Breast epithelium (tissue), 4 donors: ENCODE results near the gene EFNA5. TPM values are rescaled to one million over a fixed set of nuclear protein-coding genes. Genes with fewer than 3 reads are reported as not detected.

ENCODE experiments used
- DNase-seq, 2 donors: peaks; one replicate each; pipeline ENCODE4 v3.0.0-alpha.2; 2019; ENCODE audit warnings: low spot score in 2 of 2
- H3K27ac ChIP-seq, 2 donors: fragments of 200-600 bp; sonication (generic) in 1 of 2; one replicate each; pipeline ENCODE4 v1.5.1; 2016 to 2019; ENCODE audit warnings: mild to moderate bottlenecking in 1 of 2
- H3K27me3 ChIP-seq, 2 donors: fragments of 200-600 bp; sonication (generic) in 1 of 2; one replicate each; pipeline versions ENCODE4 v1.5.1 to v1.6.0; 2017 to 2019; ENCODE audit warnings: control low read depth in 1 of 2, mild to moderate bottlenecking in 1 of 2
- H3K36me3 ChIP-seq: fragments of 200-600 bp; one replicate; pipeline ENCODE4 v1.5.1; 2019
- H3K4me1 ChIP-seq, 2 donors: fragments of 200-600 bp; sonication (generic); one replicate each; pipeline ENCODE4 v1.5.1; 2016 to 2019; ENCODE audit warnings: control low read depth in 1 of 2
- H3K4me3 ChIP-seq, 3 donors: fragments of 200-600 bp; sonication (generic); 1 replicate in 2 of 3; 2 replicates in 1 of 3; pipeline ENCODE4 v1.5.1; 2016 to 2019; ENCODE audit warnings: mild to moderate bottlenecking in 3 of 3, moderate library complexity in 2 of 3
- H3K9me3 ChIP-seq, 2 donors: fragments of 200-600 bp; sonication (generic) in 1 of 2; one replicate each; pipeline ENCODE4 v1.5.1; 2016 to 2019; ENCODE audit warnings: control low read depth in 1 of 2
- CTCF ChIP-seq, 3 donors: fragments of 450-650 bp; IDR thresholded peaks; one replicate each; pipeline ENCODE4 v1.5.1; 2016 to 2017; ENCODE audit warnings: antibody characterized with exemption in 3 of 3, mild to moderate bottlenecking in 3 of 3, moderate library complexity in 3 of 3
- POLR2A ChIP-seq: fragments of 450-650 bp; IDR thresholded peaks from one replicate; pipeline ENCODE4 v1.6.1; 2016; ENCODE audit warnings: antibody characterized with exemption, mild to moderate bottlenecking, moderate library complexity
- POLR2AphosphoS5 ChIP-seq, 3 donors: sonication (generic); formaldehyde crosslinking; IDR thresholded peaks; one replicate each; pipeline ENCODE4 v1.6.1; 2017; ENCODE audit warnings: antibody characterized with exemption in 3 of 3
- intact Hi-C: fragments of 100-400 bp; cut with DNase I; formaldehyde crosslinking; loops from one replicate; pipeline ENCODE4 v1.15.1; 2023; ENCODE audit warnings: low total_unique reads
- total RNA-seq, 3 donors: library from RNA; depleted of rRNA; stranded (reverse); fragments of >200 nt; gene quantifications; one replicate each; pipeline ENCODE4 v1.1.0, GENCODE V29; 2016

EFNA5 gene
- total RNA-seq, 3 donors from 2014 or later, result 12.1 to 34.2 (median 12.3) TPM

GRCh38 chr5:107418902-107419301, 251.8 kb downstream of the EFNA5 start:
- Histone ChIP-seq H3K36me3 (no peaks in the 10 kb centered on the region), H3K9me3 (no peaks in the 10 kb centered on the region), H3K27ac (no peak overlapping the region), H3K4me1 (no peaks in the 10 kb centered on the region), H3K4me3 (no peak overlapping the region), H3K27me3 (no peaks in the 10 kb centered on the region)
- intact Hi-C loops, result no loop called here
- no peak for TF ChIP-seq POLR2AphosphoS5 (IDR thresholded peaks at IDR 0.05)
- TF ChIP-seq POLR2A, result no peak
- TF ChIP-seq CTCF (IDR thresholded peaks at IDR 0.05), result no peak
- DNase-seq, result no peak

GRCh38 chr5:107418071-107418470, 252.7 kb downstream of the EFNA5 start:
- DNase-seq, result no peak
- H3K27ac ChIP-seq, result no peak overlapping the region
- no peaks in the 10 kb centered on the region for H3K36me3 ChIP-seq
- intact Hi-C loops, result no loop called here
- no peak overlapping the region for H3K4me3 ChIP-seq
- H3K4me1 ChIP-seq, result no peaks in the 10 kb centered on the region
- no peaks in the 10 kb centered on the region for H3K9me3 ChIP-seq
- no peak for TF ChIP-seq POLR2A
- no peak for TF ChIP-seq CTCF (IDR thresholded peaks at IDR 0.05)
- TF ChIP-seq POLR2AphosphoS5 (IDR thresholded peaks at IDR 0.05), result no peak
- H3K27me3 ChIP-seq, result no peaks in the 10 kb centered on the region

- H3K27me3 ChIP-seq, result no peaks in the 10 kb centered on the region
- H3K36me3 ChIP-seq, result no peaks in the 10 kb centered on the region
- no peak overlapping the region for H3K27ac ChIP-seq
- intact Hi-C loops, result no loop called here
- H3K9me3 ChIP-seq, result no peaks in the 10 kb centered on the region
- H3K4me1 ChIP-seq, result no peaks in the 10 kb centered on the region
- TF ChIP-seq CTCF (IDR thresholded peaks at IDR 0.05), result no peak
- no peak for TF ChIP-seq POLR2AphosphoS5 (IDR thresholded peaks at IDR 0.05)
- no peak for TF ChIP-seq POLR2A
- H3K4me3 ChIP-seq, result no peak overlapping the region
- no peak for DNase-seq
These were observed 255.0 kb downstream of the EFNA5 start for GRCh38 chr5:107415762-107416161.

- Histone ChIP-seq H3K27ac (no peak overlapping the region), H3K27me3 (no peaks in the 10 kb centered on the region), H3K4me3 (no peak overlapping the region), H3K4me1 (no peaks in the 10 kb centered on the region), H3K9me3 (no peaks in the 10 kb centered on the region), H3K36me3 (no peaks in the 10 kb centered on the region)
- intact Hi-C loops, result no loop called here
- no peak for TF ChIP-seq POLR2AphosphoS5 (IDR thresholded peaks at IDR 0.05)
- TF ChIP-seq CTCF (IDR thresholded peaks at IDR 0.05), result no peak
- no peak for TF ChIP-seq POLR2A
- DNase-seq, result no peak
These were observed 255.9 kb downstream of the EFNA5 start for GRCh38 chr5:107414802-107415201.

- no peak for DNase-seq
- Histone ChIP-seq H3K36me3 (no peaks in the 10 kb centered on the region), H3K27ac (no peak overlapping the region), H3K9me3 (no peaks in the 10 kb centered on the region), H3K27me3 (no peaks in the 10 kb centered on the region), H3K4me1 (no peaks in the 10 kb centered on the region), H3K4me3 (no peak overlapping the region)
- intact Hi-C loops, result no loop called here
- TF ChIP-seq POLR2AphosphoS5 (IDR thresholded peaks at IDR 0.05), result no peak
- TF ChIP-seq POLR2A, result no peak
- TF ChIP-seq CTCF (IDR thresholded peaks at IDR 0.05), result no peak
These were observed 257.0 kb downstream of the EFNA5 start for GRCh38 chr5:107413754-107414153.
